Measurements from ENCODE around the gene CTSE. TPM values are rescaled to one million over a fixed set of nuclear protein-coding genes. Genes with fewer than 3 reads are reported as not detected.

CTSE gene
- polyA plus RNA-seq, 2 of the 4 experiments (the other 2 are of a cell fraction): not detected

- TF ChIP-seq RAD21 (conservative IDR thresholded peaks at IDR 0.05 in 1 of 2, IDR thresholded peaks at IDR 0.05 in 1 of 2) (peak; percentile 81 to 88), SREBF2 (IDR thresholded peaks at IDR 0.05) (no peak), ZSCAN20 (CRISPR knock-in tag; IDR thresholded peaks at IDR 0.05) (no peak), MYC (IDR thresholded peaks at IDR 0.05; ENCODE audit: borderline replicate concordance, low read length) (no peak), FOXS1 (CRISPR knock-in tag; IDR thresholded peaks at IDR 0.05) (no peak), RFX5 (IDR thresholded peaks at IDR 0.05) (no peak), PHF8 (IDR thresholded peaks at IDR 0.05; ENCODE audit: borderline replicate concordance, low read depth) (no peak), POLR2AphosphoS2 (conservative IDR thresholded peaks at IDR 0.05; ENCODE audit: low read length) (no peak), TP53 (CRISPR knock-in tag; IDR thresholded peaks at IDR 0.05) (no peak)
- TF ChIP-seq, protein P1, sequence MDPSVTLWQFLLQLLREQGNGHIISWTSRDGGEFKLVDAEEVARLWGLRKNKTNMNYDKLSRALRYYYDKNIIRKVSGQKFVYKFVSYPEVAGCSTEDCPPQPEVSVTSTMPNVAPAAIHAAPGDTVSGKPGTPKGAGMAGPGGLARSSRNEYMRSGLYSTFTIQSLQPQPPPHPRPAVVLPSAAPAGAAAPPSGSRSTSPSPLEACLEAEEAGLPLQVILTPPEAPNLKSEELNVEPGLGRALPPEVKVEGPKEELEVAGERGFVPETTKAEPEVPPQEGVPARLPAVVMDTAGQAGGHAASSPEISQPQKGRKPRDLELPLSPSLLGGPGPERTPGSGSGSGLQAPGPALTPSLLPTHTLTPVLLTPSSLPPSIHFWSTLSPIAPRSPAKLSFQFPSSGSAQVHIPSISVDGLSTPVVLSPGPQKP (IDR thresholded peaks at IDR 0.05; ENCODE audit: low read depth, low read length): no peak
- TF ChIP-seq, protein P2, sequence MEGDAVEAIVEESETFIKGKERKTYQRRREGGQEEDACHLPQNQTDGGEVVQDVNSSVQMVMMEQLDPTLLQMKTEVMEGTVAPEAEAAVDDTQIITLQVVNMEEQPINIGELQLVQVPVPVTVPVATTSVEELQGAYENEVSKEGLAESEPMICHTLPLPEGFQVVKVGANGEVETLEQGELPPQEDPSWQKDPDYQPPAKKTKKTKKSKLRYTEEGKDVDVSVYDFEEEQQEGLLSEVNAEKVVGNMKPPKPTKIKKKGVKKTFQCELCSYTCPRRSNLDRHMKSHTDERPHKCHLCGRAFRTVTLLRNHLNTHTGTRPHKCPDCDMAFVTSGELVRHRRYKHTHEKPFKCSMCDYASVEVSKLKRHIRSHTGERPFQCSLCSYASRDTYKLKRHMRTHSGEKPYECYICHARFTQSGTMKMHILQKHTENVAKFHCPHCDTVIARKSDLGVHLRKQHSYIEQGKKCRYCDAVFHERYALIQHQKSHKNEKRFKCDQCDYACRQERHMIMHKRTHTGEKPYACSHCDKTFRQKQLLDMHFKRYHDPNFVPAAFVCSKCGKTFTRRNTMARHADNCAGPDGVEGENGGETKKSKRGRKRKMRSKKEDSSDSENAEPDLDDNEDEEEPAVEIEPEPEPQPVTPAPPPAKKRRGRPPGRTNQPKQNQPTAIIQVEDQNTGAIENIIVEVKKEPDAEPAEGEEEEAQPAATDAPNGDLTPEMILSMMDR (IDR thresholded peaks at IDR 0.05): peak; percentile 76
Observed at GRCh38 chr1:205983925-205984725, 39.6 kb downstream of the CTSE start (continued).

GRCh38 chr1:205981257-205981656 lies 42.4 kb downstream of the CTSE start:
- 90% methylated on average over 1 of the region's 1 CpG for WGBS (ENCODE audit: missing lambda C conversion rate)

More at GRCh38 chr1:205981257-205981656, 42.4 kb downstream of the CTSE start:
- Histone ChIP-seq H3K9me3 (no peaks in the 10 kb centered on the region), H3K27ac (no peak overlapping the region), H3K4me2 (no peak overlapping the region), H3K4me3 (no peak overlapping the region), H3K4me1 (peaks cover 15% of the 10 kb centered on the region)
- POLR2A ChIA-PET: no interaction called here
- no peak for FAIRE-seq
- DNase-seq (ENCODE audit: low read depth in 1 of 2, low spot score in 1 of 2): no peak
- CTCF ChIA-PET: interaction anchor here (1.6 to 13.5 kb wide), 6 partner anchors 11 to 189 kb away, joined by 5 to 822 read pairs (median 204); no protein-coding TSS in a partner anchor
- ATAC-seq: no peak
- no peak for TF ChIP-seq NPAS2 (CRISPR knock-in tag; IDR thresholded peaks at IDR 0.05; ENCODE audit: borderline replicate concordance)
- TF ChIP-seq RAD21 (conservative IDR thresholded peaks at IDR 0.05 in 1 of 2, IDR thresholded peaks at IDR 0.05 in 1 of 2): no peak
- no peak for TF ChIP-seq EP300 (IDR thresholded peaks at IDR 0.05)
- no peak for TF ChIP-seq HOXA7 (CRISPR knock-in tag; IDR thresholded peaks at IDR 0.05)
- no peak for TF ChIP-seq BCL3 (IDR thresholded peaks at IDR 0.05)
- no peak for TF ChIP-seq SREBF2 (IDR thresholded peaks at IDR 0.05)
- no peak for TF ChIP-seq KDM1A (IDR thresholded peaks at IDR 0.05; ENCODE audit: low read depth)
- TF ChIP-seq MAFK (IDR thresholded peaks at IDR 0.05; ENCODE audit: partially characterized antibody): no peak
- no peak for TF ChIP-seq HDAC2 (IDR thresholded peaks at IDR 0.05)
- no peak for TF ChIP-seq JUN (IDR thresholded peaks at IDR 0.05)
- TF ChIP-seq FOSB (CRISPR knock-in tag; IDR thresholded peaks at IDR 0.05): no peak
- TF ChIP-seq RCOR1 (IDR thresholded peaks at IDR 0.05; ENCODE audit: low read depth, low read length): no peak
- TF ChIP-seq POLR2AphosphoS2 (conservative IDR thresholded peaks at IDR 0.05; ENCODE audit: low read length): no peak
- TF ChIP-seq BHLHE40 (IDR thresholded peaks at IDR 0.05; ENCODE audit: low read depth, low read length): no peak
- TF ChIP-seq, protein P2 (IDR thresholded peaks at IDR 0.05): no peak
- TF ChIP-seq EHMT2 (IDR thresholded peaks at IDR 0.05; ENCODE audit: low read depth): no peak
- no peak for TF ChIP-seq CEBPB (IDR thresholded peaks at IDR 0.05)
- no peak for TF ChIP-seq SMC3 (IDR thresholded peaks at IDR 0.05)
- no peak for TF ChIP-seq MYC (IDR thresholded peaks at IDR 0.05; ENCODE audit: borderline replicate concordance, low read length)
- no peak for TF ChIP-seq HOXB5 (CRISPR knock-in tag; IDR thresholded peaks at IDR 0.05)
